Activated B cell treated with CpG ODN at 0.5 μM for 24 hours (primary cell): ENCODE results near the gene CALML4. TPM values are rescaled to one million over a fixed set of nuclear protein-coding genes. Genes with fewer than 3 reads are reported as not detected.
"Not testable (repeated sequence)": the region's sequence is repeated elsewhere in the genome, so short reads cannot be mapped to it uniquely, and the experiment has no call there.

Experiments
- ATAC-seq: fragments of 200-7000 bp; cut with Tn5 transposase; one replicate; pipeline ENCODE4 v1.10.0; 2021; ENCODE audit warnings: low read depth, mild to moderate bottlenecking, moderate library complexity
- CTCF ChIA-PET: fragments of 350-600 bp; sonication (Branson Sonifier 250); formaldehyde crosslinking; loops from one replicate; lab custom pipeline; 2021; ENCODE audit warnings: antibody characterized with exemption; lab: Charles Lee
- POLR2A ChIA-PET: fragments of 350-600 bp; sonication (Branson Sonifier 250); formaldehyde crosslinking; loops from one replicate; lab custom pipeline; 2021; ENCODE audit warnings: antibody characterized with exemption; lab: Charles Lee
- DNase-seq: peaks from one replicate; pipeline ENCODE4 v3.0.0; 2022
- H3K27ac Mint-ChIP-seq: one replicate; pipeline ENCODE4 v1.8.0; 2020; ENCODE audit warnings: mixed read lengths
- H3K27me3 Mint-ChIP-seq: one replicate; pipeline ENCODE4 v1.8.0; 2021; ENCODE audit warnings: mixed read lengths
- H3K36me3 Mint-ChIP-seq: one replicate; pipeline ENCODE4 v1.8.0; 2021; ENCODE audit warnings: low read depth, mixed read lengths
- H3K4me1 Mint-ChIP-seq: one replicate; pipeline ENCODE4 v1.8.0; 2021; ENCODE audit warnings: mixed read lengths
- H3K4me3 Mint-ChIP-seq: one replicate; pipeline ENCODE4 v1.8.0; 2020; ENCODE audit warnings: mild to moderate bottlenecking, mixed read lengths
- H3K9me3 Mint-ChIP-seq: one replicate; pipeline ENCODE4 v1.8.0; 2020; ENCODE audit warnings: mixed read lengths
- CTCF ChIP-seq: fragments of 200-600 bp; IDR thresholded peaks from one replicate; pipeline ENCODE4 v1.8.0; 2022; ENCODE audit warnings: antibody characterized with exemption, mild to moderate bottlenecking
- intact Hi-C: fragments of 100-400 bp; cut with micrococcal nuclease; formaldehyde crosslinking; loops from one replicate; pipeline ENCODE4 v1.15.1; 2024
- total RNA-seq: library from RNA; stranded (reverse); gene quantifications from 2 replicates; pipeline ENCODE4 v1.2.3, GENCODE V29; 2022

Gene CALML4
- total RNA-seq, 1 donor from 2014 or later = 5.0 TPM

DNA sequence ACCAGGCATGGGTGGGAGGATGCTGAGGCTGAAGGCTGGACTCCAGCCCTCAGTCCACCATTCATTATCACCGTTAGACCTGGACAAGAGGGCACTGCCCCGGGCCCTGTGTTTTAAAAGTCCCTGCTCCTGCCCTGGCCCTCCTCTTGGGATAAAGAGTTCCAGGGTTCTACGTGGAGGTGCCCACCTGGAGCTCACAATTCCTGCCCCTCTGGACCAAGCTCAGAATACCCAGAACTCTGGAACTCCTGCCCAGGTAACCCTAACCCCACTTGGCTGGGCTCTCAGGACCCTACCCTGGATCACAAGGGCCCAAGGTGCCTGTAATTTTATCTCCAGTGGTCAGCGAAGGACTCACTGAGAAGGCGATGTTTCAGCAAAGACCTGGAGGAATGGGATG is 1.2 kb downstream of the CALML4 start:
- H3K27me3 Mint-ChIP-seq = no peaks in the 10 kb centered on the region
- ATAC-seq = no peak
- POLR2A ChIA-PET = no interaction called here
- no peak for DNase-seq
- no peaks in the 10 kb centered on the region for H3K9me3 Mint-ChIP-seq
- peaks cover 16% of the 10 kb centered on the region for H3K4me1 Mint-ChIP-seq
- intact Hi-C loops = no loop called here
- H3K36me3 Mint-ChIP-seq = peaks cover 5% of the 10 kb centered on the region
- CTCF ChIA-PET = no interaction called here
- no peak overlapping the region for H3K4me3 Mint-ChIP-seq
- no peak for TF ChIP-seq CTCF
- H3K27ac Mint-ChIP-seq = no peak overlapping the region

GRCh38 chr15:68203486-68203885 is 1.6 kb downstream of the CALML4 start:
- TF ChIP-seq CTCF = no peak
- ChIA-PET POLR2A (no interaction called here), CTCF (no interaction called here)
- Mint-ChIP-seq H3K36me3 (peaks cover 4% of the 10 kb centered on the region), H3K9me3 (no peaks in the 10 kb centered on the region), H3K4me1 (peaks cover 11% of the 10 kb centered on the region), H3K4me3 (no peak overlapping the region), H3K27ac (no peak overlapping the region), H3K27me3 (no peaks in the 10 kb centered on the region)
- intact Hi-C loops = no loop called here
- ATAC-seq (no peak), DNase-seq (no peak)

DNA sequence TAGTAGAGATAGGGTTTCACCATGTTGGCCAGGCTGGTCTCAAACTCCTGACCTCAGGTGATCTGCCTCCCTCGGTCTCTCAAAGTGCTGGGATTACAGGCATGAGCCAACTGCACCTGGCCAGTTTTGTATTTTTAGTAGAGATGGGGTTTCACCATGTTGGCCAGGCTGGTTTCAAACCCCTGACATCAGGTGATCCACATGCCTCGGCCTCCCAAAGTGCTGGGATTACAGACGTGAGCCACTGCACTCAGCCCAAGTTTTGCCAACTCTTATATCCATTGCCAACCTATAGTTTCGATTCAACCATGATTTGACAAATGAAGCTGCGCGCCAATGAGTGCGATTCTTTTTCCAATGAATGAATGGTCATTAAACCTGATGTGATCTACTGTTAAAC is 2.1 kb downstream of the CALML4 start:
- H3K27ac Mint-ChIP-seq, H3K27me3 Mint-ChIP-seq, CTCF ChIA-PET, POLR2A ChIA-PET, H3K4me3 Mint-ChIP-seq, DNase-seq, H3K36me3 Mint-ChIP-seq, intact Hi-C loops, H3K4me1 Mint-ChIP-seq, H3K9me3 Mint-ChIP-seq, ATAC-seq: not testable (repeated sequence)

- POLR2A ChIA-PET = no interaction called here
- no peak overlapping the region for H3K27ac Mint-ChIP-seq
These were observed 3.3 kb downstream of the CALML4 start for GRCh38 chr15:68201879-68202261.

GRCh38 chr15:68201153-68201878 is 3.8 kb downstream of the CALML4 start:
- ChIA-PET CTCF (no interaction called here), POLR2A (no interaction called here)
- Mint-ChIP-seq H3K9me3 (no peaks in the 10 kb centered on the region), H3K4me1 (peaks cover 9% of the 10 kb centered on the region), H3K27me3 (no peaks in the 10 kb centered on the region), H3K36me3 (no peaks in the 10 kb centered on the region), H3K4me3 (no peak overlapping the region), H3K27ac (no peak overlapping the region)
- no peak for DNase-seq
- intact Hi-C loops = no loop called here
- no peak for ATAC-seq
- no peak for TF ChIP-seq CTCF

More at GRCh38 chr15:68201879-68202261, 3.3 kb downstream of the CALML4 start:
- H3K27me3 Mint-ChIP-seq = no peaks in the 10 kb centered on the region
- H3K4me3 Mint-ChIP-seq = no peak overlapping the region
- H3K9me3 Mint-ChIP-seq = no peaks in the 10 kb centered on the region
- CTCF ChIA-PET = no interaction called here
- intact Hi-C loops = no loop called here
- TF ChIP-seq CTCF = no peak
- DNase-seq (no peak), ATAC-seq (no peak)
- H3K4me1 Mint-ChIP-seq = peaks cover 8% of the 10 kb centered on the region
- H3K36me3 Mint-ChIP-seq = no peaks in the 10 kb centered on the region
